K562 (cell line): ENCODE measurements around the gene HACE1. TPM values are rescaled to one million over a fixed set of nuclear protein-coding genes. Genes with fewer than 3 reads are reported as not detected.

Experiments
- ATAC-seq: fragments of 200-7000 bp; cut with Tn5 transposase; 3 replicates; pipeline ENCODE4 v1.9.1; 2020; ENCODE audit warnings: moderate library complexity
- BruUV-seq: library from RNA; stranded (reverse); fragments of 400-500 nt; replicated peaks from 2 replicates; lab custom pipeline; 2021; lab: Mats Ljungman, UMichigan
- CTCF ChIA-PET: fragments of 300-600 bp; formaldehyde crosslinking; extraction: SDS; loops from one replicate; lab custom pipeline; 2021; ENCODE audit warnings: low intra/inter-chr PET ratio; lab: Yijun Ruan, JAX
- POLR2A ChIA-PET: fragments of 300-600, 350-650 bp; sonication (Branson Sonifier 250); formaldehyde crosslinking; extraction: SDS; loops from one replicate; lab custom pipeline; 2021; ENCODE audit warnings: antibody characterized with exemption, inconsistent platforms; lab: Yijun Ruan, JAX
- DNase-seq, 4 experiments: peaks; one replicate each; pipeline versions ENCODE4 v3.0.0 to v3.0.0-alpha.2; 2011 to 2018; ENCODE audit warnings: low spot score in 3 of 4, mixed read lengths in 3 of 4; ENCODE audit errors: extremely low read depth in 1 of 4
- FAIRE-seq: peaks from 2 replicates; lab custom pipeline; 2011; peaks lifted over from hg19 to GRCh38; lab: Jason Lieb, UNC
- H2AFZ ChIP-seq: 2 replicates; pipeline ENCODE4 v1.6.0; 2011; ENCODE audit warnings: low read depth, low read length, control low read depth, inconsistent platforms
- H3K27ac ChIP-seq: fragments of 200-600 bp; 3 replicates; pipeline ENCODE4 v1.8.0; 2011; ENCODE audit warnings: low read depth, mild to moderate bottlenecking, control low read depth, inconsistent platforms, low read length, moderate library complexity, mixed read lengths; ENCODE audit errors: extremely low read depth
- H3K27me3 ChIP-seq, 2 experiments: fragments of 300-600 bp in 1 of 2; 2 replicates in 1 of 2; 3 replicates in 1 of 2; pipeline versions ENCODE4 v1.6.0 to v1.8.0; 2011; ENCODE audit warnings: inconsistent platforms in 2 of 2, low read length in 2 of 2, mild to moderate bottlenecking in 1 of 2, mixed read lengths in 1 of 2, moderate library complexity in 1 of 2; ENCODE audit not compliant: control insufficient read depth in 2 of 2, insufficient read depth in 2 of 2
- H3K36me3 ChIP-seq: fragments of 300-600 bp; 3 replicates; pipeline ENCODE4 v1.8.0; 2011; ENCODE audit warnings: mild to moderate bottlenecking, low read length, inconsistent platforms; ENCODE audit not compliant: control insufficient read depth, insufficient read depth
- H3K4me1 ChIP-seq, 2 experiments: fragments of 200-600 bp in 1 of 2; replicated peaks in 1 of 2; 2 replicates in 1 of 2; 3 replicates in 1 of 2; pipeline versions ENCODE4 v1.5.1 to v1.8.0; 2011; ENCODE audit warnings: inconsistent platforms in 2 of 2, low read length in 2 of 2, mild to moderate bottlenecking in 1 of 2, mixed read lengths in 1 of 2, moderate library complexity in 1 of 2; ENCODE audit not compliant: control insufficient read depth in 2 of 2, insufficient read depth in 2 of 2
- H3K4me2 ChIP-seq: 2 replicates; pipeline ENCODE4 v1.6.1; 2011; ENCODE audit warnings: low read length, control low read depth, inconsistent platforms, mixed read lengths; ENCODE audit not compliant: insufficient read depth
- H3K4me3 ChIP-seq: fragments of 200-600 bp; sonication (generic), shearing (Covaris generic); 2 replicates; pipeline ENCODE4 v1.5.1; 2016; ENCODE audit warnings: control low read depth, inconsistent platforms
- H3K79me2 ChIP-seq: fragments of 200-600 bp; 3 replicates; pipeline ENCODE4 v1.8.0; 2011; ENCODE audit warnings: low read length, inconsistent platforms; ENCODE audit not compliant: control insufficient read depth, insufficient read depth
- H3K9ac ChIP-seq, 2 experiments: 2 replicates each; pipeline versions ENCODE4 v1.6.0 to v1.6.1; 2011; ENCODE audit warnings: low read depth in 2 of 2, low read length in 2 of 2, control low read depth in 1 of 2, inconsistent platforms in 1 of 2, mild to moderate bottlenecking in 1 of 2, mixed read lengths in 1 of 2; ENCODE audit not compliant: insufficient read depth in 1 of 2
- H3K9me1 ChIP-seq: one replicate; pipeline ENCODE4 v1.6.0; 2011; ENCODE audit warnings: inconsistent platforms, mild to moderate bottlenecking, low read length, moderate library complexity; ENCODE audit not compliant: control insufficient read depth, insufficient read depth
- H3K9me3 ChIP-seq: replicated peaks from 2 replicates; pipeline ENCODE4 v1.5.1; 2011; ENCODE audit warnings: low read depth, low read length, inconsistent platforms; ENCODE audit not compliant: control insufficient read depth, insufficient read depth
- H4K20me1 ChIP-seq: replicated peaks from 2 replicates; pipeline ENCODE4 v1.6.1; 2011; ENCODE audit warnings: low read length, inconsistent platforms, mixed read lengths; ENCODE audit not compliant: control insufficient read depth, insufficient read depth
- CBX1 ChIP-seq: sonication (generic); IDR thresholded peaks from 2 replicates; pipeline ENCODE4 v1.6.1; 2016; ENCODE audit warnings: antibody characterized with exemption, low read depth, mild to moderate bottlenecking
- CBX3 ChIP-seq, 2 experiments: IDR thresholded peaks; 1 replicate in 1 of 2; 2 replicates in 1 of 2; pipeline ENCODE4 v1.6.1; 2012; ENCODE audit warnings: inconsistent platforms in 2 of 2, low read length in 2 of 2, borderline replicate concordance in 1 of 2, control low read depth in 1 of 2
- CBX5 ChIP-seq: IDR thresholded peaks from 2 replicates; pipeline ENCODE4 v1.6.1; 2014; ENCODE audit warnings: low read depth, borderline replicate concordance
- DNMT1 ChIP-seq: fragments of 450-650 bp; IDR thresholded peaks from 2 replicates; pipeline ENCODE4 v1.6.1; 2016; ENCODE audit warnings: antibody characterized with exemption, mild to moderate bottlenecking
- HDAC8 ChIP-seq: fragments of 450-650 bp; IDR thresholded peaks from 2 replicates; pipeline ENCODE4 v1.6.1; 2016; ENCODE audit warnings: mild to moderate bottlenecking, missing genetic modification characterization, moderate library complexity, missing compliant biosample characterization
- MNT ChIP-seq, 2 experiments: fragments of 450-650 bp; conservative IDR thresholded peaks; 2 replicates each; pipeline ENCODE4 v1.6.1; 2017; ENCODE audit warnings: mild to moderate bottlenecking in 2 of 2, moderate library complexity in 2 of 2
- PKNOX1 ChIP-seq: fragments of 450-650 bp; IDR thresholded peaks from 2 replicates; pipeline ENCODE4 v1.6.1; 2016
- THRB ChIP-seq: fragments of 450-650 bp; formaldehyde crosslinking; conservative IDR thresholded peaks from 2 replicates; pipeline ENCODE4 v1.4.0; 2022; ENCODE audit warnings: mild to moderate bottlenecking, missing genetic modification characterization
- ZNF124 ChIP-seq: sonication (generic); formaldehyde crosslinking; IDR thresholded peaks from 2 replicates; pipeline ENCODE4 v1.8.1; 2022; ENCODE audit warnings: missing genetic modification reagents
- ZNF280A ChIP-seq: fragments of 450-650 bp; IDR thresholded peaks from 2 replicates; pipeline ENCODE4 v1.6.1; 2018; ENCODE audit warnings: mild to moderate bottlenecking, low read depth; ENCODE audit not compliant: partially characterized antibody
- ZNF384 ChIP-seq: IDR thresholded peaks from 2 replicates; pipeline ENCODE4 v1.6.1; 2012; ENCODE audit warnings: low read depth, low read length, improper control_type of control experiment
- ZNF551 ChIP-seq: fragments of 250-450 bp; sonication (Bioruptor Pico); IDR thresholded peaks from 2 replicates; pipeline ENCODE4 v1.5.0; 2021; ENCODE audit warnings: mild to moderate bottlenecking, moderate library complexity
- ZNF77 ChIP-seq: fragments of 250-450 bp; sonication (Bioruptor Pico); IDR thresholded peaks from 2 replicates; pipeline ENCODE4 v1.5.0; 2020
- WGBS: fragments of 100-300 bp; shearing (Covaris generic); methylation state at CpG from one replicate; pipeline ENCODE4 v1.1.6; 2016; ENCODE audit warnings: low coverage, mixed read lengths; ENCODE audit not compliant: insufficient coverage; ENCODE audit errors: missing lambda C conversion rate; 5-methylcytosine and 5-hydroxymethylcytosine counted together
- in situ Hi-C: fragments of 300-500 bp; cut with MboI; formaldehyde crosslinking; loops from 4 replicates; pipeline ENCODE4 v1.15.0; 2018; ENCODE audit warnings: inconsistent platforms, mixed read lengths
- intact Hi-C: fragments of 100-400 bp; cut with micrococcal nuclease; formaldehyde crosslinking; loops from 2 replicates; pipeline ENCODE4 v1.14.2; 2022
- polyA plus RNA-seq, 8 experiments: library from polyadenylated mRNA; depleted of rRNA in 4 of 8; stranded (reverse) in 5 of 8; unstranded in 3 of 8; fragments of >200 nt; fragmentation: Nextera tagmentation in 2 of 8; fragmentation: Illumina TruSeq in 1 of 8; extraction: Ambion mirVana in 2 of 8; extraction: Trizol in 1 of 8; gene quantifications; 2 replicates each; pipeline versions ENCODE4 v1.2.1 to v1.2.3, GENCODE V29; 2011 to 2014; ENCODE audit warnings: inconsistent platforms in 1 of 8, missing spikeins in 1 of 8
- total RNA-seq, 7 experiments: library from RNA; depleted of rRNA in 6 of 7; stranded (reverse); fragments of >200 nt in 6 of 7; fragmentation: Illumina TruSeq in 2 of 7; extraction: Trizol in 2 of 7; gene quantifications; 2 replicates each; pipeline versions ENCODE4 v1.2.1 to v1.2.3, GENCODE V29; 2011 to 2021; ENCODE audit warnings: low replicate concordance in 1 of 7

Gene HACE1
- total and polyA plus RNA-seq, 9 of the 15 experiments (the other 6 are each of a cell fraction or from before 2014, with no cell fraction given) = 3.6 to 19.9 (median 9.1) TPM

GRCh38 chr6:104888066-104888465 is 28.3 kb upstream of the HACE1 start:
- Histone ChIP-seq H3K27ac (no peak overlapping the region), H3K4me1 (peaks cover 0 to 8% of the 10 kb centered on the region in 2 experiments; a peak in 2 of 5 replicates), H3K9ac (no peak overlapping the region), H3K36me3 (no peaks in the 10 kb centered on the region), H3K9me3 (peaks cover 10% of the 10 kb centered on the region), H4K20me1 (no peaks in the 10 kb centered on the region), H3K27me3 (peaks cover 2 to 10% of the 10 kb centered on the region in 2 experiments; a peak in 3 of 5 replicates), H3K79me2 (no peaks in the 10 kb centered on the region), H3K9me1 (no peaks in the 10 kb centered on the region), H2AFZ (no peak overlapping the region), H3K4me3 (no peak overlapping the region), H3K4me2 (no peak overlapping the region)
- in situ Hi-C loops = no loop called here
- ChIA-PET POLR2A (no interaction called here), CTCF (no interaction called here)
- FAIRE-seq (no peak), DNase-seq (no peak), ATAC-seq (no peak)
- no peak for TF ChIP-seq THRB (CRISPR knock-in tag)
- no peak for TF ChIP-seq MNT (conservative IDR thresholded peaks at IDR 0.05)
- peak; percentile 99 for TF ChIP-seq ZNF124 (CRISPR knock-in tag)
- peak; percentile 97 for TF ChIP-seq CBX5
- peak; percentile 53 to 93 for TF ChIP-seq CBX3 (IDR thresholded peaks at IDR 0.05; ENCODE audit: borderline replicate concordance in 1 of 2, low read length in 2 of 2)
- no peak for TF ChIP-seq ZNF384
- TF ChIP-seq PKNOX1 = no peak
- peak; percentile 19 for TF ChIP-seq ZNF280A
- TF ChIP-seq ZNF77 (CRISPR knock-in tag) = no peak
- peak; percentile 61; the same call in 1 of the 2 replicates for TF ChIP-seq CBX1
- TF ChIP-seq ZNF551 (CRISPR knock-in tag) = no peak
- no peak for TF ChIP-seq HDAC8
- no peak for TF ChIP-seq DNMT1
- intact Hi-C loops = no loop called here
- BruUV-seq = no TSS peak
- WGBS = 5% methylated on average over 3 of the region's 3 CpGs
